Cardiac muscle cell (in vitro differentiated cells and primary cell): Measurements from ENCODE around the gene KRTAP19-1. TPM values are rescaled to one million over a fixed set of nuclear protein-coding genes. Genes with fewer than 3 reads are reported as not detected.
A peak's percentile ranks its signal among the peaks of the same experiment; 100 is the strongest.
"Not testable (repeated sequence)": the region's sequence is repeated elsewhere in the genome, so short reads cannot be mapped to it uniquely, and the experiment has no call there.

Experiments
- DNase-seq, 2 donors: peaks; one replicate each; pipeline versions ENCODE4 v3.0.0 to v3.0.0-alpha.2; 2010 to 2017; ENCODE audit warnings: low read depth in 1 of 2, low spot score in 1 of 2
- H3K27ac ChIP-seq: fragments of 200-600 bp; sonication (generic); 2 replicates; pipeline ENCODE4 v1.5.1; 2016
- H3K27me3 ChIP-seq: fragments of 200-600 bp; sonication (generic); 2 replicates; pipeline ENCODE4 v1.6.0; 2016; ENCODE audit warnings: control low read depth
- H3K36me3 ChIP-seq: fragments of 200-600 bp; sonication (generic); 2 replicates; pipeline ENCODE4 v1.5.1; 2016; ENCODE audit warnings: control low read depth
- H3K4me1 ChIP-seq: fragments of 200-600 bp; sonication (generic); 2 replicates; pipeline ENCODE4 v1.8.1; 2017; ENCODE audit warnings: low read depth, mild to moderate bottlenecking, mixed run types
- H3K4me3 ChIP-seq: fragments of 200-600 bp; sonication (generic); 2 replicates; pipeline ENCODE4 v1.5.1; 2016; ENCODE audit warnings: mild to moderate bottlenecking
- H3K9me3 ChIP-seq: fragments of 200-600 bp; sonication (generic); 2 replicates; pipeline ENCODE4 v1.5.1; 2017; ENCODE audit warnings: low read depth, mild to moderate bottlenecking, control low read depth
- CTCF ChIP-seq: IDR thresholded peaks from 2 replicates; pipeline ENCODE4 v1.5.1; 2012; ENCODE audit warnings: low read depth, mild to moderate bottlenecking, low read length
- polyA plus RNA-seq: library from polyadenylated mRNA; unstranded; fragments of >200 nt; fragmentation: Nextera tagmentation; extraction: Ambion mirVana; gene quantifications from 2 replicates; pipeline ENCODE4 v1.2.1, GENCODE V29; 2016
- total RNA-seq: library from RNA; depleted of rRNA; stranded (reverse); fragments of >200 nt; gene quantifications from 2 replicates; pipeline ENCODE4 v1.2.3, GENCODE V29; 2016

Gene KRTAP19-1
- total RNA-seq, result not detected in 2 replicates
- not detected in 2 replicates for polyA plus RNA-seq

DNA sequence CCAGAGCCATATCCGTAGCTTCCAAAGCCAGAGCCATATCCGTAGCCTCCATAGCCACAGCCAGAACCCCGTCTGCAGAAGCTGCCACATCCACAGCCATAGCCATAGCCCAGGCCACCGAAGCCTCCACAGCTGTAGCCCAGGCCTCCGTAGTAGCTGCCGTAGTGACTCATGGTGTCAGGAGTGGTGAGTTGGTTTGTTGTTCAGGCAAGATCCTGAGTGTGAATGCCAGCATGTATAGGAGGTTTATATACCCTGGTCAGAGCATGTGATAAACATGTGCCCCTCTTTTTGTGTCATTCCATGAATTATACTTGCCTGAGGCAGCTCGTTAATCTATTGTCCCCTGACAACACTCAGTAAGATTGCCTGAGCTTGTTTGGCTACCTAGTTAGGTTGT lies at the start of gene KRTAP19-1:
TSS of gene KRTAP19-1 (minus strand) at position 223 of the 400 bp plus-strand sequence. CDS start at position 173, 50 bp downstream.
- Histone ChIP-seq H3K27ac (no peak within 1 kb of the TSS), H3K27me3 (no peaks in the 10 kb centered on the region), H3K4me3 (no peak within 1 kb of the TSS), H3K4me1 (peaks cover 29% of the 10 kb centered on the region), H3K36me3 (no peaks in the 10 kb centered on the region), H3K9me3 (no peaks in the 10 kb centered on the region)
- no peak for TF ChIP-seq CTCF
- DNase-seq, result no peak

- Histone ChIP-seq H3K36me3 (no peaks in the 10 kb centered on the region), H3K4me3 (no peak overlapping the region), H3K4me1 (no peaks in the 10 kb centered on the region), H3K27ac (no peak overlapping the region), H3K9me3 (no peaks in the 10 kb centered on the region), H3K27me3 (no peaks in the 10 kb centered on the region)
- DNase-seq, result no peak
- TF ChIP-seq CTCF, result no peak
Observed at GRCh38 chr21:30518876-30519275, 38.7 kb upstream of the KRTAP19-1 start.

GRCh38 chr21:30515681-30516080 lies 35.5 kb upstream of the KRTAP19-1 start:
- H3K4me1 ChIP-seq, result no peaks in the 10 kb centered on the region
- DNase-seq, result no peak
- no peak for TF ChIP-seq CTCF
- no peak overlapping the region for H3K27ac ChIP-seq
- no peak overlapping the region for H3K4me3 ChIP-seq
- no peaks in the 10 kb centered on the region for H3K9me3 ChIP-seq
- no peaks in the 10 kb centered on the region for H3K36me3 ChIP-seq
- H3K27me3 ChIP-seq, result no peaks in the 10 kb centered on the region

- H3K9me3 ChIP-seq, H3K27me3 ChIP-seq, H3K4me1 ChIP-seq, H3K4me3 ChIP-seq, H3K27ac ChIP-seq, H3K36me3 ChIP-seq: not testable (repeated sequence)
- peak in 1 of 2 donors; percentile 14 for DNase-seq
Observed at GRCh38 chr21:30505621-30506205, 25.5 kb upstream of the KRTAP19-1 start.

GRCh38 chr21:30502041-30502440 lies 21.9 kb upstream of the KRTAP19-1 start, which contains the start of gene KRTAP19-5:
Gene KRTAP19-5, minus strand, starts transcription at chr21:30502141. Its CDS starts 51 bp downstream, at chr21:30502090.
- Histone ChIP-seq H3K9me3 (no peaks in the 10 kb centered on the region), H3K4me3 (no peak within 1 kb of the TSS), H3K27ac (no peak within 1 kb of the TSS), H3K36me3 (no peaks in the 10 kb centered on the region), H3K27me3 (no peaks in the 10 kb centered on the region), H3K4me1 (no peaks in the 10 kb centered on the region)
- no peak for TF ChIP-seq CTCF
- DNase-seq, result no peak

DNA sequence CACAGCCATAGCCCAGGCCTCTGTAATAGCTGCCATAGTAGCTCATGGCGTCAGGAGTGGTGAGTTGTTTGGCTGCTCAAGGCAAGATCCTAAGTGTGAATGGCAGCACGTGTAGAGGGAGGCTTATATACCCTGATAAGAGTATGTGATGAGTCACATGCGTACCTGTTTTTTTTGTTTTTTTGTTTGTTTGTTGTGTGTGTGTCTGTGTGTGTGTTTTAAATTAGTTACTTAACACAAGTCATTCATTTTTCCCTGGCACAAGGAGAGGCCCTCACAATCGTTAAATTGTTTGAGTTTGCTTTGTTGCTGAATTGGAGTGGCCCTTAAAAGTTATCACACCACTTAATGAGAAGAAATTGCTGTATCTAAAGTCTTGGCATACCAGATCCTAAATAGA lies 16.9 kb upstream of the KRTAP19-1 start, which contains the start of gene KRTAP19-4:
TSS of gene KRTAP19-4 (minus strand) at position 101 of the 400 bp plus-strand sequence. CDS start at position 46, 55 bp downstream.
- no peak for DNase-seq
- Histone ChIP-seq H3K9me3 (no peaks in the 10 kb centered on the region), H3K4me3 (no peak within 1 kb of the TSS), H3K27ac (no peak within 1 kb of the TSS), H3K36me3 (no peaks in the 10 kb centered on the region), H3K4me1 (no peaks in the 10 kb centered on the region), H3K27me3 (no peaks in the 10 kb centered on the region)
- no peak for TF ChIP-seq CTCF
